GM18951 (cell line): Measurements from ENCODE around the gene APP.
"Not testable (repeated sequence)": the region's sequence is repeated elsewhere in the genome, so short reads cannot be mapped to it uniquely, and the experiment has no call there.

Experiments used
- POLR2A ChIP-seq: IDR thresholded peaks from 4 replicates; pipeline ENCODE4 v1.6.1; 2011; ENCODE audit warnings: mild to moderate bottlenecking; ENCODE audit not compliant: insufficient read length, insufficient read depth; ENCODE audit errors: extremely low read depth
- in situ Hi-C: fragments of 300-500 bp; cut with MboI; formaldehyde crosslinking; loops from one replicate; pipeline ENCODE4 v1.12.0; 2022; ENCODE audit warnings: low sequenced_read_pairs, mixed read lengths, inconsistent platforms; ENCODE audit not compliant: unreplicated experiment

The APP gene

DNA sequence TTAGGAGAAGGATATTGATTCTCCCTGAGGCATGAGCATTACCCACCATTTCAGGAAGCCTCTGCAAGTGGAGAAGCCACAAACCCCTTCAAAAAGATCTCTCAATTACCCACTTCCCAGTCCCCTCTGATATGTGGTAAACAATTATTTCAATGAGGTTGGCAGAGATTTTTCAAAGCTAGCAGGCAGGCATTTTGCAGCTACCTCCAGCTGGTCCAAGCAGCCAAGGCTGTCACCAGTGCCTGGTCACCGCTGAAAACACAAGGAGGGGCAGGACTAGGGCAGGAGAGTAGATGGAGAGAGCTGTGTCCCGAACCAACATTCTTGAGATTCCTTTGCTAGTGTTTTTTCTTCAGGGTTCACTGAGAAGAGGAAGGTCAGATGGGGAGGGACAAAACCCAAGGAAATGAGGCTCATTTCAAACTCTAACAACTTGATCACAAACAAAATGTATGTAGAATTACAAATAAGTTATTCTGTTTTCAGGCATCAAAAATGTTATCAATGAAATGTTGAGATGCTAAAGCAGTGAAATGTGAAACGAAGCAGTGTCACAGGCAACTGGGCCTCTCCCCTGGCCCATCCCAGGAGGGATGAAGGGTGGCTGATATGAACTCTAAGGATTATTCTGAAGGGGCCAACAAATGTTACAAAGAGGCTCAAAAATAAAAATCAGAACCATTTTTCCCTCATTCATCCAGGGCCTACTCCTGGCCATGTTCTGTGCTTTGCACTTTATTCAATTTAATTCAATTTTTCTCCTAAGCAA, 22.3 kb downstream of the APP start:
- in situ Hi-C loops: no loop called here
- no peak for TF ChIP-seq POLR2A

DNA sequence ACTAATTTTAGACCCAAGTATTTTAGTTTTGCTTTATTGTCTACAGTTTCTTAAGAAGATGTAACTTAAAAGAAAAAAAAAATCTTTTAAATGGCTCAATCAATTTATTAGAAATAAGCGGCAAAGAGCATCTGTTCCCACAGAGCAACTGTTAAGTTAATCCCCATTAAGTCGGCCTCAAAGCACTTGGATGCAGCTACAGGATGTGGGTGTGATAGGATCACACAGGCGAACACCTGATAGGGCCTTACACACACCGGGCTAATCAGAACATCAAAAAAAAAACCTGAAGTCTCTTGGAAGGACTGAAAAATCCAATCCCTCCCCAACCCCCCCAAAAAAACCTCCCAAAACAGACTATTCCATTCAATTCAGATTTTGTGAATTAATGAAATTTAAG, 23.0 kb downstream of the APP start:
- TF ChIP-seq POLR2A: no peak

DNA sequence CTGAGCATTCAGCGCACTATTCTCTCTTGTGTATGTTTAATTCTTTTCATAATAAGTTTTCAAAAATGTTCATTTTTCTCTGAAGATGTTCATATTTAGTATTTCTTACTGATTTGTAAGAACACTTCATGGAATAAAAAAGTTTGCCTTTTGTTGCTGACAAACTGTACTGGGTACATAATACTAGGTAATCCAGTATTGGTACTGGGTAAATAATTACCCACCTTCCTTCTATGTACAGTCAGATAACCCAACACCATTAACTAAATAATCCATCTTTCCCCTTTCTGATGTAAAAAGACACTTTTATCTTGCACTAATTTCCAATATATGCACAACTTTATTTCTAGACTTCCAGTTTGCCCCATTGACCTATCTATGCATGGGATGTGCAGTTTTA, 23.9 kb downstream of the APP start:
- TF ChIP-seq POLR2A: no peak
- in situ Hi-C loops: no loop called here

More for the DNA sequence above, 23.0 kb downstream of the APP start:
- in situ Hi-C loops: no loop called here

DNA sequence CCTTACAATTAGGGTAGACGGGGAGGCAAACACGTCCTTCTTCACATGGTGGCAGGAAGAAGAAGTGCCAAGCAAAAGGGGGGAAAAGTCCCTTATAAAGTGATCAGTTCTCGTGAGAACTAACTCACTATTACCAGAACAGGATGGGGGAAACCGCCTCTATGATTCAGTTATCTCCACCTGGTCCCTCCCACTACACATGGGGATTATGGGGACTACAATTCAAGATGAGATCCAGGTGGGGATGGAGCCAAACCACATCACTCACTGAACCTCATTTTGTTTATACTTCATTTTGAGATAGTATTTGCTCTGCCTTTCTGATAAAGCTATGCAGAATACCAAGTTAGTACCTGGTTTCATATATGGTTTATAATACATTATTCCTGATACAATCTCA, 26.5 kb downstream of the APP start:
- no peak for TF ChIP-seq POLR2A
- in situ Hi-C loops: no loop called here

DNA sequence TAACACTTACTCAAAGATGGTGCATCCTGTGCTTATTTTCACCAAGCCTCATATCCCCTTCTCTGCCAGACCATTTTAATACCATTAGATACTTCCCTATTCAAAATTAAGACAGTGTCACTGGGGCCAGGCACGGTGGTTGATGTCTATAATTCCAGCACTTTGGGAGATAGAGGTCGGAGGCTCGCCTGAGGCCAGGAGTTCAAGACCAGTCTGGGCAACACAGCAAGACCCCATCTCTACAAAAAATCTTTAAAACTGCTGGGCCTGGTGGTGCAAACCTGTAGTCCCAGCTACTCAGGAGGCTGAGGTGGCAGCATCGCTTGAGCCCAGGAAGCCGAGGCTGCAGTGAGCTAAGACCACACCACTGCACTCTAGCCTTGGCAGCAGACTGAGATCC, 28.2 kb downstream of the APP start:
- TF ChIP-seq POLR2A: no peak
- in situ Hi-C loops: no loop called here

DNA sequence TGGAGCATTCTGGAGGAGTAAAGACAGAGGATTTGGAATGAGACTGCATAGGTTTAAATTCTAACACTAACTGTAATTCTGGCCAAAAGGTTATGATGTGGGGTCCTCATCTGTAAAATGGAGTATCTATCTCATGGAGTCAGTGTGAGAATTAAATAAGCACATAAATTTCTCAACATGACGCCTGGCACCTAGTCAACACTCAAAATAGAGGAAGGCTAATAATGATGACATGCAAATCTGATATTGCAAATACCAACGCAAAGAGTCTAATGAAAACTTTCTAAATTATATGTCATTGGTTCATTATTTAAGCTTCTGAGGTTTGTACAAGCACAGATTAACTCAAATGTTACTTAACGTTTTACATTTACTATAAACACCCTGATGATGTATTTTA, 29.6 kb downstream of the APP start:
- in situ Hi-C loops: no loop called here

DNA sequence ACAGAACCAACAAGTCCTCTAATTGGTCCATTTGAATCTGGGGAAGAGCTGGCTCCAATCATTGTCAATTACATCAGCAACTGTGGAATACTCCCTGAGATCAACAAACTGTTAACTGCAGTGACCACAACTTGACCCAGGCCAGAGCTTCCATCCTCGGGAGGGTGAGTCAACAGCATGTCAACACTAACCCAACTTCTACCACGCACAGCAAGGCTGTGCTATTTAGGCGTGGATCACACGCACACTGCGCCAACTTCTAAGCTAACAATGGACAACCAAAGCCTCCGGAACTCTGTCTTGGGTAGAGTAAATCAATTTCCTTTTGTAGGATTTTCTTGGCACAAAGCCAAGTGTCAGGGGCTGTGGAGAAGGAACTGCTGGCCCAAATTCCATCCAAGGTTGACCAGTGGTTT, 30.4 kb downstream of the APP start:
- in situ Hi-C loops: no loop called here
- TF ChIP-seq POLR2A: no peak

More for the DNA sequence above, 29.6 kb downstream of the APP start:
- no peak for TF ChIP-seq POLR2A

DNA sequence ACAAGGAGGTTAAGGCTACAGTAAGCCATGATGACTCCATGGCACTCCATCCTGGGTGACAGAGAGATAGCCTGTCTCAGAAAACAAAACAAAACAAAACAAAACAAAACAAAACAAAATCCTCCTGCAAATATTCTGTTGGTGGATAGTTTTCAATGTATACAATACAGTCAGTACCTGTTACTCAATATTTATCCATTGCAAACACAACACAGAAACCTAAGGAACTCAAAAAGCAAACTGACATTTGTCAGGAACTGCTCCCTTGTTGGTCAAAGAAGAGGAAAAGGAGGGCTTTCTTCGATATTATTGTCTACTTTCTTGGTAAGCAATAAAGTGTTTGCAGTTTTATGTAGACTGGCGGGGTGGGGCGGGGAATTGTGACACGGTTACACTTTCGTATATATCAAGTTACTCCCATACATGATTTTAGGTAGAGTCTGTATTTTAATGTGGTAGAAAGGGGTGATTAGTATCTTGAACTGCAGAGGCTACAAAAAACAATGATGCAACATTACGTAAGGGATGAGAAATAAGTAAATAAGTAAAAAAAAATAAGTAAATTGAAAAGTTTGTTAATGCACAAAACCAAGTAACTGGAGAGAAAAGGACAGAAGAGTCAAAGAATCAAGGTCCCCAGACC, 31.8 kb downstream of the APP start:
- in situ Hi-C loops: no loop called here
- TF ChIP-seq POLR2A: no peak

DNA sequence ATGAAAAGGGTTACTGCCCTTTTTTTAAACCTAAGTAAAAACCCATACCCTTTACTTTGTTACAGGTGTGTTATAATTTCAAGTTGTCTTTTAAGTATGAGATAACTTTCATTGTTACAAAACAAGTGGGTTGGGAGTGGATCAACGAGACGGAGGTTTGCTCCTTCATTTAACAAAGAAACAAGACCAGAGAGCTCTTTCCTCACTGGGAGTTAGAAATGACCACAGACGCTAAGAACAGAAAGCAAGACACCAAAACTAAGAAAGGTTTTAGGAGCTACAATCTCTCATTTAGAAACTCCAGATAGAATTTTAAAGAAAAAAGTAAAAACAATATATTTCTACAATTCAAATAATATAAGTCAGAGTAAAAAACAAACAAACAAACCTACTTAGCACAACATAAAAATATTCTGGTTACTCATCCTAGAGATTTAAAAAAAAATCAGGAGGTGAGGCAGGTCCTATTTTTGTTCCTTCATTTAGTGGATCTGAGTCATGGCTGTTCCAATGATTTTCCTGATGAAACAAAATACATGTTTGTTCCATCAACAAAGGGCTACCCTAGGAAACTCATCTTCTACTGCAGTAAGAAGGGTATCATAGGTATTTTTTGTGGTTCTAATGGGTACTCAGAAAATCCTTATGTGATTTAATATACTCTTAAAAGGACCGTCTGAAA, 33.0 kb downstream of the APP start:
- in situ Hi-C loops: no loop called here
- TF ChIP-seq POLR2A: no peak

DNA sequence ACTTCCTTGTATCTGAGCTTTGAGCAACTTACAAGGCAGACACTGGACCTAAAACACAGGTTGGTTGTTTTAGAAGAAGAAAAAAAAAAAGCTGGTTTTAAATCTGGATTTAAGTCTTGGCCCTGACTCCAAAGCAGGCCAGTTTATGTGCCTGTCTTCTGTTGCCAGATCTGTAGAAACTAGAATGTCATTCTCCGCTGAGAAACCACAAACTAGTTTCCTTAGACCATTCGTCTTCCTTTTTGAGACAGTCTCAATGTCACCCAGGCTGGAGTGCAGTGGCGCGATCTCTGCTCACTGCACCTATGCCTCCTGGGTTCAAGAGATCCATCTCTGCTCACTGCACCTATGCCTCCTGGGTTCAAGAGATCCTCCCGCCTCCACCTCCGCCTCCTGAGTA, 33.9 kb downstream of the APP start:
- no peak for TF ChIP-seq POLR2A
- in situ Hi-C loops: no loop called here

DNA sequence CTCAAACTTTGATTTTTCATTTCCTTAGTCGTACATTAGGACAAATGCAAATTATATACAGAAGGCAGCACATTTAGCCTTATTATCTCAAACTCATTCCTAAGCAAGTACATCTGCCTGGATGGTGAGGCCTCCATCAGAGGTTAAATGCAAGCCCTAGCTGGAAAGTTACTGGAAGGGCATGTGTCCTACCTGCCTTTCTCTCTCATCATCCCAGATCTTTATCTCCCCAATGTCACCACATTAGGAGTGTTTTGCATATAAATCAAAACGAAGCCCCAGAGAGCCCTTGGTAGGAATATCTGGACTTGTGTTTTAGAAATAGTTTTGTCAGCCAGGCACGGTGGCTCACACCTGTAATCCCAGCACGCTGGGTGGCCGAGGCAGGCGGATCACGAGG, 35.0 kb downstream of the APP start:
- no peak for TF ChIP-seq POLR2A
- in situ Hi-C loops: no loop called here

DNA sequence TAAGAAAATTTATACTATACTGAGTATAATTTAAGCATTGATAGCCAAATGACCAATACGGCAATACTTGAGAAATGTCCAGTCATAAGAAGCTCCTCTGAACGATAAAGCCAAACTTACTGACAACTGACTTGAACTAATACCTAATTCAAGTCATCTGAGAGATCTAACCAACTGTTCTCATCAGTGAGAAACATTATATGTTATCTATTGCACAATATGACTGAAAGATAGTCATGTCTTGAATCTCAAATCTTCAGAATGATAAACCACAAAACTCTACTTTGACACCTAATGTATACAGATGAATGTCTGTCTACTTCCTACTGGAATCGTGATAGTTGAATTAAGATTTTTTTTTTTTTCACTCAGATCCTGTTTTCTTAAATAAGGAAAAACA, 39.0 kb downstream of the APP start:
- no peak for TF ChIP-seq POLR2A
- in situ Hi-C loops: no loop called here

DNA sequence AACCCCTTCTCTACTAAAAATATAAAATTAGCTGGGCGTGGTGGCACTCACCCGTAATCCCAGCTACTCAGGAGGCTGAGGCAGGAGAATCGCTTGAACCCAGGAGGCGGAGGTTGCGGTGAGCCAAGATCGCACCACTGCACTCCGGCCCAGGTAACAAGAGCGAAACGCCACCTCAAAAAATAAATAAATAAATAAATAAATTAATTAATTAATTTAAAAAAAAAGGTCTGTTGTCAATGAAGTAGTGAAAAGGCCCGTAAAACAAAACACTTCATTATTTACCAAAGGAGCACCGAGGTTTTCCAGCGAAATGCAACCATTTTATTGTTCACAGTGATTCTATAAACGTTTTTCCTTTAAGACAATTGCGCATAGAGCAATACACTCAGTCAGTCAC, 39.5 kb downstream of the APP start:
- in situ Hi-C loops: not testable (repeated sequence)

DNA sequence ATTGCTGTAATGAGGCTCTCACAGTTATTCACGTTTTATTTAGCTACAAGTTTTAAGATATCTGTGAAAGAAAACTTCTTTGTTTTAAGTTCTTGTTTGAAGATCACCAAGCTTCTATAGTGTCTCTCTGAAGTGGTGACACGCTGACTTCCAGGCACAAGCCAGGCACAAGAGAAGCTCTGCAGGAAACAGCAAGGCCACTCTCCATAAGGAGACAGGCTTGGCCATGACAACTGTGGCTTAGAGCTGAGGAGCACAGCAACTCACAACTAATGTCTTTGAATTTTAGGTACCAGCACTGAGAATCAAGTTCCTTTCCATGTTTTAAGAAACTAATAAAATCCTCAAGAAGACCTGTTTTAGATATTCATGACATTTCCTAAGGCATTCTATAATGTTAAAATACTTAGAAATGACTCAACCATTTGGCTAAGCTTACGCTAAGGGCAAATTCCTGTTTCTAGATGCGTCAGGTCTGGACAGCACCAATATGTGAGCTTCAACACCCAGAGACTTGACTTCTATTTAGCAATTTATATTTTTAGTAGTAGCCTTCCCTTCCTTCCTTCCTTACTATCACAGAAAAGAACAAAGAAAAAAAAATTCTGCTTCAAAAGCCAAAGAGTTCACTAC, 40.2 kb downstream of the APP start:
- no peak for TF ChIP-seq POLR2A
- in situ Hi-C loops: no loop called here

DNA sequence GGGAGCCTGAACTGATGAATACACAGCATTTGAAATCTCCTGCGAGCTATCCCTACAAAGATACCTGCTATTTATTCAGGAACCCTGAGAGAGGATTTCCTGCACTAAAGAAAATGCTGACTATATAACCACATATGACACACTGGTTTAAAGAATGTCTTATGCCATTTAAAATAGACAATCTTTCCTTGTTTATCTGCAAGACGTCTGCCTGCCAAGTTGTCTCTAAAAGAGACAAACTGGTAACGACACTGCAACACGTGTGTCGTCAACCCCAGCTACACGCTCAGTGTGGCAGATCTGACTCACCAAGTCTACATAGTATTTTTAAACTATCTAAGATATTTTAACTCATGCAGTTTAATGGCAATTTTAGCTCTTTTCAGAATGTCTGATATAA, 42.7 kb downstream of the APP start:
- no peak for TF ChIP-seq POLR2A
- in situ Hi-C loops: no loop called here
